Gastroesophageal sphincter (tissue), 4 donors: Measurements from ENCODE around the gene PGF. TPM values are rescaled to one million over a fixed set of nuclear protein-coding genes. Genes with fewer than 3 reads are reported as not detected.

Experiments used
- ATAC-seq: fragments of 150-250 bp; one replicate; pipeline ENCODE4 v1.9.1; 2016; ENCODE audit warnings: mild to moderate bottlenecking, moderate library complexity
- H3K27ac ChIP-seq, 4 donors: fragments of 200-600 bp; sonication (generic) in 3 of 4; 1 replicate in 3 of 4; 2 replicates in 1 of 4; pipeline ENCODE4 v1.5.1; 2016 to 2019
- H3K27me3 ChIP-seq: fragments of 200-600 bp; sonication (generic); one replicate; pipeline ENCODE4 v1.5.1; 2019
- H3K36me3 ChIP-seq, 2 donors: fragments of 200-600 bp; sonication (generic); one replicate each; pipeline ENCODE4 v1.5.1; 2019; ENCODE audit warnings: control low read depth in 1 of 2
- H3K4me1 ChIP-seq, 3 donors: fragments of 200-600 bp; sonication (generic); 1 replicate in 2 of 3; 2 replicates in 1 of 3; pipeline ENCODE4 v1.5.1; 2016 to 2019; ENCODE audit warnings: control low read depth in 2 of 3
- H3K4me3 ChIP-seq, 2 donors: fragments of 200-600 bp; sonication (generic); one replicate each; pipeline ENCODE4 v1.5.1; 2019; ENCODE audit warnings: mild to moderate bottlenecking in 1 of 2, moderate library complexity in 1 of 2
- H3K9me3 ChIP-seq, 3 donors: fragments of 200-600 bp; sonication (generic); one replicate each; pipeline ENCODE4 v1.5.1; 2017 to 2019; ENCODE audit warnings: control low read depth in 2 of 3
- CTCF ChIP-seq, 4 experiments: fragments of 200-600 bp in 2 of 4; fragments of 450-650 bp in 2 of 4; sonication (generic) in 1 of 4; IDR thresholded peaks; one replicate each; pipeline ENCODE4 v1.5.1; 2017 to 2019; ENCODE audit warnings: antibody characterized with exemption in 4 of 4, mild to moderate bottlenecking in 2 of 4, moderate library complexity in 2 of 4
- EP300 ChIP-seq: sonication (generic); formaldehyde crosslinking; IDR thresholded peaks from one replicate; pipeline ENCODE4 v1.6.1; 2017; ENCODE audit warnings: antibody characterized with exemption, mild to moderate bottlenecking
- POLR2A ChIP-seq, 2 donors: fragments of 450-650 bp; IDR thresholded peaks; one replicate each; pipeline ENCODE4 v1.6.1; 2017; ENCODE audit warnings: antibody characterized with exemption in 2 of 2, mild to moderate bottlenecking in 2 of 2, moderate library complexity in 1 of 2
- POLR2AphosphoS5 ChIP-seq: sonication (generic); formaldehyde crosslinking; IDR thresholded peaks from one replicate; pipeline ENCODE4 v1.6.1; 2017; ENCODE audit warnings: antibody characterized with exemption
- WGBS, 2 donors: methylation state at CpG; one replicate each; pipeline ENCODE4 v1.1.5; 2018; ENCODE audit warnings: low coverage in 1 of 2; 5-methylcytosine and 5-hydroxymethylcytosine counted together
- total RNA-seq, 4 donors: library from RNA; depleted of rRNA; stranded (reverse); fragments of >200 nt; gene quantifications; one replicate each; pipeline ENCODE4 v1.1.0, GENCODE V29; 2016

Gene PGF
- total RNA-seq, 4 donors from 2014 or later, result 11.2 to 21.0 (median 16.5) TPM

- H3K4me3 ChIP-seq, result peak within 1 kb of the TSS; percentile 32 to 70
- H3K9me3 ChIP-seq, result no peaks in the 10 kb centered on the region
- peaks cover 0 to 28% (median 7%) of the 10 kb centered on the region in 3 donors for H3K4me1 ChIP-seq
- peak within 1 kb of the TSS in 3 of 4 donors; percentile 76 to 85 (median 78) for H3K27ac ChIP-seq
- no peaks in the 10 kb centered on the region for H3K27me3 ChIP-seq
- WGBS, 2 donors, result no CpG with 5 or more reads among the region's 51 CpGs
- peak; percentile 98 for ATAC-seq
- peaks cover 0 to 12% of the 10 kb centered on the region in 2 donors for H3K36me3 ChIP-seq
- peak; percentile 19 for TF ChIP-seq POLR2AphosphoS5
- TF ChIP-seq POLR2A (IDR thresholded peaks at IDR 0.05), result no peak
These were observed 32.5 kb downstream of the PGF start, which contains the start of gene RPS6KL1 for GRCh38 chr14:74922752-74923401. RPS6KL1 (minus strand) TSS chr14:74923260; CDS start chr14:74921541, 1,719 bp downstream.

DNA sequence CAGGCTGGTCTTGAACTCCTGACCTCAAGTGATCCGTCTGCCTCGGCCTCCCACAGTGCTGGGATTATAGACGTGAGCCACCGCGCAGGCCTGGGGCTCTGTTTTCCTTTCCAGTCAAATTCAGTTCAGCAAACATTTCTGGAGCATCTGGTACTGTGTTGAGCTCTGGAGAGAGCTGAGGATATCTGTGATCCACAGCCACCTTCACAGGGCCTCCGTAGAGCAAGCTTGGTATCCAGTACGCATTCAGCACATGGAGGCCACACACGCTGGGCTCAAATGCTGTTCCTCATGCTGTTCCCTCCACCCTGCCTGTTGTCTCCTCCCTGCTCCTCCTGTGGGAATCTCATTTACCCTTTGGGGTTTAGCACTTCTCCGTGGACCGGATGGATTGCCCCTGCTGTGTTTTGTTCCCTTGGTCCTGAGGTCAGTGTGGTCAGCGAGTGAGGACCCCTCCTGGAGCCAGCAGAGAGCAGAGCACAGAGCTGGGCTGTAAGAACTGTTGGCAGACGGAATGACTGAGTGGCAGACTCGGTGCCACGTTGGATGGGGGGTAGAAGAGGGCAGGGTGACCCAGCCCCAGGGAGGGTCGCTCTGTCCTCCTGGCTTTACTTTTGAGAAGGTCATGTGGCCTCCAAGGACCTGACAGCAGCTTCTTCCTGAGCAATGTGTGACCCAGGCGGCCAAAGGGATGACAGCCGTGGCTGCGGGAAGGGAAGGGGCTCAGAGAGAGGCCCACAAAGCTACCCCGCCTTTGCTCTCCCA is 33.2 kb downstream of the PGF start:
- ATAC-seq, result no peak
- Histone ChIP-seq H3K27ac (peak overlapping the region in 3 of 4 donors; percentile 76 to 85 (median 78)), H3K4me3 (peak overlapping the region; percentile 32 to 70), H3K4me1 (peaks cover 0 to 35% (median 14%) of the 10 kb centered on the region in 3 donors), H3K27me3 (no peaks in the 10 kb centered on the region), H3K36me3 (peaks cover 0 to 12% of the 10 kb centered on the region in 2 donors), H3K9me3 (no peaks in the 10 kb centered on the region)
- TF ChIP-seq POLR2AphosphoS5 (no peak), POLR2A (IDR thresholded peaks at IDR 0.05) (no peak), CTCF (IDR thresholded peaks at IDR 0.05) (no peak), EP300 (no peak)
- WGBS, 2 donors, result 77 to 100% methylated on average over 4 to 5 of the region's 19 CpGs

DNA sequence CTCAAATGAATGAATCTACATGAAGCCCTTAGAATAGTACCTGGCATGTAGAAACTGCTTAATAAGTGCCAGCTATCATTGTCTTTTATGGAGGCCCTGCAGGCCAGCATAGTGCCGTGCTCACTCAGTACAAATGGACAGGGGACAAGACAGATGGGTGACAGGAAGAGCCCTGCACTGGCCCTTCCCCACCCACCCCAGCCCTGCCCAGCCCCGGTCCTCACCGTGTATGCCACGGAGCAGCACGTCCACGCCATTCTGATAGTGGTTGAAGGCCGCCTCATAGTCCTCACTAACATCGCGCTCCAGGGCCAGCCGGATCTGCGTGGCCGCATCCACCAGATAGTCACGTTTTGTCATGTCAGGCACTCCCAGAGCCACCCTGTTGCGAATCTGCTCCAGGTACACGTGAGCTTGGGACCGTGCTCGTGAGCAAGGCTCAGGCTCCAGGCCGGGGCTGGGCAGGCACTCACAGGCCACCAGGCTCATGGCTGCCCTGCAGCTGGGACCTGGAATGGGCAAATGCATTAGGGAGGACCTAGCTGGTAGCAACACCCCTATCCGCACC is 34.3 kb downstream of the PGF start:
- Histone ChIP-seq H3K27me3 (no peaks in the 10 kb centered on the region), H3K4me3 (no peak overlapping the region), H3K36me3 (peaks cover 0 to 12% of the 10 kb centered on the region in 2 donors), H3K27ac (no peak overlapping the region), H3K9me3 (no peaks in the 10 kb centered on the region), H3K4me1 (peaks cover 0 to 45% (median 16%) of the 10 kb centered on the region in 3 donors)
- WGBS, 2 donors, result 100% methylated on average over 1 of the region's 19 CpGs
- TF ChIP-seq POLR2A (IDR thresholded peaks at IDR 0.05) (no peak), CTCF (IDR thresholded peaks at IDR 0.05) (no peak), EP300 (no peak), POLR2AphosphoS5 (no peak)
- no peak for ATAC-seq

- ATAC-seq, result no peak
- no peaks in the 10 kb centered on the region for H3K9me3 ChIP-seq
- peaks cover 0 to 12% of the 10 kb centered on the region in 2 donors for H3K36me3 ChIP-seq
- TF ChIP-seq POLR2AphosphoS5, result no peak
- no peak for TF ChIP-seq POLR2A (IDR thresholded peaks at IDR 0.05)
- no peak for TF ChIP-seq CTCF (IDR thresholded peaks at IDR 0.05)
- TF ChIP-seq EP300, result no peak
- peaks cover 0 to 52% (median 20%) of the 10 kb centered on the region in 3 donors for H3K4me1 ChIP-seq
- H3K27ac ChIP-seq, result no peak overlapping the region
- no peak overlapping the region for H3K4me3 ChIP-seq
- H3K27me3 ChIP-seq, result no peaks in the 10 kb centered on the region
- 84% methylated on average over 4 of the region's 4 CpGs; no CpG with 5 or more reads in 1 of the 2 donors for WGBS, 2 donors
These were observed 35.1 kb downstream of the PGF start for GRCh38 chr14:74920281-74920680.

DNA sequence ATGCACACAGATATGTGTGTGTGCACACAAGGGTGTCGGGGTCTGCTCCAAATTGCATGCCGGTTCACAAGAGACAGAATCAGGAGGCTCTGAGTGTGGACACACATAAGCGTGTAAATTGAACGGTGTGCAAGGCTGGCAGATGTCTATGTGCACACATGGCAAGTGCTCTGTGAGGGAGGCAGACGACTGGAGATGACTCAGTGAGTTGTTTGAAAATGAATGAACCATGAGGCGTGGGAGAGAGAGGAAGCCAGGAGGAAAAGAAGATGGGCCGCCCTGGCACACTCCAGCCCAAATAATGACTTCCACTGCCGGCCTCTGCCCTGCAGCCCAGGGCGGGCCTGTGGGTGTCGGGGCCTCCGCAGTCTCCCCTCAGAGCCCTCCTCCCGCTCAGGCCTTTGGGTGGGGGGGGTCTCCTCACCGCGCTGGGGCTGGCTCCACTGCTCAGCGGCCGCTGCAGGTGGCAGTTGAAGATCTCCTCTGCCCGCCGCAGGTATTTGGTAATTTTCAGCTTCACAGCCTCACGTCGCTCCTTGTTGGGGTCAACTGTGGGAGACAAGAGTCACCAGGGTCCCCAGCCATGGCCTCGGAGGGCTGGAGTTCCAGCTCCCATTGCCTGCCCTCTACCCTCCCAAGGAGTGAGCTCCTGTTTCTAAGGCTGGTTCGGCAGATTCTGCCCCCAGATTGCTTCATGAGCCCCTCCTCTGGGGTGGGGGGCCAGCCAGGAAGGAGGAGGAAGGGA is 35.8 kb downstream of the PGF start:
- no peak for ATAC-seq
- H3K27me3 ChIP-seq, result no peaks in the 10 kb centered on the region
- H3K36me3 ChIP-seq, result peaks cover 0 to 12% of the 10 kb centered on the region in 2 donors
- peaks cover 0 to 58% (median 20%) of the 10 kb centered on the region in 3 donors for H3K4me1 ChIP-seq
- no peaks in the 10 kb centered on the region for H3K9me3 ChIP-seq
- TF ChIP-seq POLR2A (IDR thresholded peaks at IDR 0.05) (no peak), CTCF (IDR thresholded peaks at IDR 0.05) (no peak), EP300 (no peak), POLR2AphosphoS5 (no peak)
- no peak overlapping the region for H3K4me3 ChIP-seq
- 73 to 100% methylated on average over 1 to 7 of the region's 22 CpGs for WGBS, 2 donors
- H3K27ac ChIP-seq, result no peak overlapping the region
